HEK293 (cell line): Measurements from ENCODE around the gene PTH2R.

Experiments used
- CTCF ChIA-PET: fragments of 350-600 bp; formaldehyde crosslinking; extraction: SDS; loops from one replicate; lab custom pipeline; 2021; ENCODE audit warnings: antibody characterized with exemption; lab: Yijun Ruan, JAX
- POLR2A ChIA-PET: fragments of 300-600 bp; formaldehyde crosslinking; extraction: SDS; loops from one replicate; lab custom pipeline; 2020; ENCODE audit warnings: antibody characterized with exemption, inconsistent platforms; lab: Yijun Ruan, JAX
- H3K27ac ChIP-seq: fragments of 200-500 bp; sonication (Bioruptor generic); 2 replicates; pipeline ENCODE4 v1.5.1; 2014; ENCODE audit warnings: low read depth, low read length, control low read depth, inconsistent platforms; ENCODE audit errors: extremely low read depth
- H3K36me3 ChIP-seq, 2 experiments: fragments of 200-500 bp in 1 of 2; sonication (Bioruptor generic) in 1 of 2; 1 replicate in 1 of 2; 2 replicates in 1 of 2; pipeline ENCODE4 v1.5.1; 2014 to 2017; ENCODE audit warnings: inconsistent platforms in 2 of 2, low read length in 2 of 2; ENCODE audit not compliant: control insufficient read depth in 2 of 2, insufficient read depth in 1 of 2
- H3K4me1 ChIP-seq: fragments of 200-500 bp; sonication (Bioruptor generic); 2 replicates; pipeline ENCODE4 v1.5.1; 2014; ENCODE audit warnings: mild to moderate bottlenecking, low read length, inconsistent platforms; ENCODE audit not compliant: control insufficient read depth, insufficient read depth
- H3K4me3 ChIP-seq: 2 replicates; pipeline ENCODE4 v1.5.1; 2011; ENCODE audit warnings: low read depth, mild to moderate bottlenecking, control low read depth, low read length, moderate library complexity
- H3K9me3 ChIP-seq: fragments of 200-500 bp; sonication (Bioruptor generic); 2 replicates; pipeline ENCODE4 v1.5.1; 2014; ENCODE audit warnings: low read depth, low read length, inconsistent platforms; ENCODE audit not compliant: control insufficient read depth, insufficient read depth
- EGR2 ChIP-seq: fragments of 450-650 bp; formaldehyde crosslinking; IDR thresholded peaks from 2 replicates; pipeline ENCODE4 v1.5.1; 2016; ENCODE audit warnings: low read depth, missing biosample characterization, missing genetic modification characterization
- GFI1B ChIP-seq: fragments of 450-650 bp; formaldehyde crosslinking; IDR thresholded peaks from 2 replicates; pipeline ENCODE4 v1.5.1; 2016; ENCODE audit warnings: missing biosample characterization, missing genetic modification characterization
- HOXA7 ChIP-seq: sonication (generic); formaldehyde crosslinking; IDR thresholded peaks from 2 replicates; pipeline ENCODE4 v1.8.1; 2022; ENCODE audit warnings: missing genetic modification reagents, borderline replicate concordance
- KLF1 ChIP-seq: fragments of 450-650 bp; formaldehyde crosslinking; IDR thresholded peaks from 2 replicates; pipeline ENCODE4 v1.5.1; 2016; ENCODE audit warnings: missing biosample characterization, missing genetic modification characterization
- RBAK ChIP-seq: fragments of 450-650 bp; formaldehyde crosslinking; IDR thresholded peaks from 2 replicates; pipeline ENCODE4 v1.5.1; 2016; ENCODE audit warnings: missing biosample characterization, missing genetic modification characterization
- SCRT1 ChIP-seq: fragments of 450-650 bp; formaldehyde crosslinking; IDR thresholded peaks from 2 replicates; pipeline ENCODE4 v1.5.1; 2016; ENCODE audit warnings: missing biosample characterization, missing genetic modification characterization, borderline replicate concordance
- WT1 ChIP-seq: fragments of 450-650 bp; formaldehyde crosslinking; IDR thresholded peaks from 2 replicates; pipeline ENCODE4 v1.5.1; 2016; ENCODE audit warnings: missing biosample characterization, missing genetic modification characterization
- ZBTB8A ChIP-seq: fragments of 450-650 bp; formaldehyde crosslinking; IDR thresholded peaks from 2 replicates; pipeline ENCODE4 v1.5.1; 2016; ENCODE audit warnings: missing biosample characterization, missing genetic modification characterization
- ZFP3 ChIP-seq: fragments of 450-650 bp; formaldehyde crosslinking; IDR thresholded peaks from 2 replicates; pipeline ENCODE4 v1.5.1; 2016; ENCODE audit warnings: low read depth, missing biosample characterization, missing genetic modification characterization
- ZNF174 ChIP-seq: fragments of 450-650 bp; formaldehyde crosslinking; IDR thresholded peaks from 2 replicates; pipeline ENCODE4 v1.5.0; 2017; ENCODE audit warnings: missing biosample characterization, mild to moderate bottlenecking, missing genetic modification characterization
- ZNF211 ChIP-seq: fragments of 450-650 bp; formaldehyde crosslinking; IDR thresholded peaks from 2 replicates; pipeline ENCODE4 v1.5.1; 2016; ENCODE audit warnings: low read depth, missing biosample characterization, missing genetic modification characterization
- ZNF248 ChIP-seq: fragments of 450-650 bp; formaldehyde crosslinking; IDR thresholded peaks from 2 replicates; pipeline ENCODE4 v1.5.1; 2017; ENCODE audit warnings: missing biosample characterization, missing genetic modification characterization
- ZNF302 ChIP-seq: fragments of 450-650 bp; formaldehyde crosslinking; IDR thresholded peaks from 2 replicates; pipeline ENCODE4 v1.5.1; 2016; ENCODE audit warnings: missing biosample characterization, missing genetic modification characterization, low read depth
- ZNF324 ChIP-seq: fragments of 450-650 bp; formaldehyde crosslinking; IDR thresholded peaks from 2 replicates; pipeline ENCODE4 v1.5.1; 2016; ENCODE audit warnings: missing biosample characterization, missing genetic modification characterization
- ZNF391 ChIP-seq: fragments of 450-650 bp; formaldehyde crosslinking; IDR thresholded peaks from 2 replicates; pipeline ENCODE4 v1.5.1; 2016; ENCODE audit warnings: low read depth, missing biosample characterization, missing genetic modification characterization, borderline replicate concordance
- ZNF394 ChIP-seq: fragments of 450-650 bp; formaldehyde crosslinking; IDR thresholded peaks from 2 replicates; pipeline ENCODE4 v1.5.1; 2016; ENCODE audit warnings: missing biosample characterization, missing genetic modification characterization, mild to moderate bottlenecking, moderate library complexity, borderline replicate concordance
- ZNF560 ChIP-seq: fragments of 450-650 bp; formaldehyde crosslinking; IDR thresholded peaks from 2 replicates; pipeline ENCODE4 v1.5.1; 2017; ENCODE audit warnings: missing biosample characterization, missing genetic modification characterization, borderline replicate concordance
- ZNF585B ChIP-seq: fragments of 450-650 bp; formaldehyde crosslinking; IDR thresholded peaks from 2 replicates; pipeline ENCODE4 v1.5.1; 2016; ENCODE audit warnings: missing biosample characterization, missing genetic modification characterization
- ZNF629 ChIP-seq: fragments of 450-650 bp; formaldehyde crosslinking; IDR thresholded peaks from 2 replicates; pipeline ENCODE4 v1.5.1; 2017; ENCODE audit warnings: missing biosample characterization, missing genetic modification characterization
- ZXDB ChIP-seq: fragments of 450-650 bp; formaldehyde crosslinking; IDR thresholded peaks from 2 replicates; pipeline ENCODE4 v1.5.1; 2016; ENCODE audit warnings: missing biosample characterization, missing genetic modification characterization
- TF ChIP-seq, protein P1 (sequence below): fragments of 450-650 bp; formaldehyde crosslinking; IDR thresholded peaks from 2 replicates; pipeline ENCODE4 v1.5.1; 2016; ENCODE audit warnings: missing biosample characterization, missing genetic modification characterization
- TF ChIP-seq, protein P2 (sequence below): fragments of 450-650 bp; formaldehyde crosslinking; IDR thresholded peaks from 2 replicates; pipeline ENCODE4 v1.5.1; 2016; ENCODE audit warnings: missing biosample characterization, missing genetic modification characterization, borderline replicate concordance
- TF ChIP-seq, protein P3 (sequence below): fragments of 450-650 bp; formaldehyde crosslinking; IDR thresholded peaks from 2 replicates; pipeline ENCODE4 v1.5.1; 2016; ENCODE audit warnings: missing biosample characterization, missing genetic modification characterization
- TF ChIP-seq, protein P4 (sequence below): fragments of 450-650 bp; formaldehyde crosslinking; IDR thresholded peaks from 2 replicates; pipeline ENCODE4 v1.5.1; 2016; ENCODE audit warnings: missing biosample characterization, missing genetic modification characterization
- TF ChIP-seq, protein P5 (sequence below): fragments of 450-650 bp; formaldehyde crosslinking; IDR thresholded peaks from 2 replicates; pipeline ENCODE4 v1.5.1; 2016; ENCODE audit warnings: missing biosample characterization, missing genetic modification characterization

PTH2R gene

DNA sequence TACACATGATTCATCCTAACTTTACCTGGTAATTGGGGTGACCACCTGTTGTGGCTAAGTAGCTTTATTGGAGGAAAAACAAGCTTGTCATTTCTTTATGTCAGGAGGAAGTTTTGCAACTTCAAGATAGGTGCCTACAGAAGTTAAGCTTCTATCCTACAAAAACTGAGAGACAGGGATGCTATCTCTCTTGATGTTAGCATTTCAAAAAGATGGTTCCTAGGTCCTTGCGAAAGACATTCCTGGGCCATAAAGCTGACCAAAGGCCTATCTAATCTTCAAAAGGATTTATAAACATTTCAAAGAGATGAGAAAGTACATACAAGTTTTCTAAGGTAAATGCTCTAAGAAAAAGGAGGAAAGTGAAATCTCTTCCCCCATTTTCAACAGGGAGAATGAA is 61.0 kb downstream of the PTH2R start (continued):
- TF ChIP-seq, protein P1, sequence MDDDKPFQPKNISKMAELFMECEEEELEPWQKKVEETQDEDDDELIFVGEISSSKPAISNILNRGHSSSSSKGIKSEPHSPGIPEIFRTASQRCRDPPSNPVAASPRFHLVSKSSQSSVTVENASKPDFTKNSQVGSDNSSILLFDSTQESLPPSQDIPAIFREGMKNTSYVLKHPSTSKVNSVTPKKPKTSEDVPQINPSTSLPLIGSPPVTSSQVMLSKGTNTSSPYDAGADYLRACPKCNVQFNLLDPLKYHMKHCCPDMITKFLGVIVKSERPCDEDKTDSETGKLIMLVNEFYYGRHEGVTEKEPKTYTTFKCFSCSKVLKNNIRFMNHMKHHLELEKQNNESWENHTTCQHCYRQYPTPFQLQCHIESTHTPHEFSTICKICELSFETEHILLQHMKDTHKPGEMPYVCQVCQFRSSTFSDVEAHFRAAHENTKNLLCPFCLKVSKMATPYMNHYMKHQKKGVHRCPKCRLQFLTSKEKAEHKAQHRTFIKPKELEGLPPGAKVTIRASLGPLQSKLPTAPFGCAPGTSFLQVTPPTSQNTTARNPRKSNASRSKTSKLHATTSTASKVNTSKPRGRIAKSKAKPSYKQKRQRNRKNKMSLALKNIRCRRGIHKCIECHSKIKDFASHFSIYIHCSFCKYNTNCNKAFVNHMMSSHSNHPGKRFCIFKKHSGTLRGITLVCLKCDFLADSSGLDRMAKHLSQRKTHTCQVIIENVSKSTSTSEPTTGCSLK (tag by site-specific recombination): no peak
- TF ChIP-seq, protein P2, sequence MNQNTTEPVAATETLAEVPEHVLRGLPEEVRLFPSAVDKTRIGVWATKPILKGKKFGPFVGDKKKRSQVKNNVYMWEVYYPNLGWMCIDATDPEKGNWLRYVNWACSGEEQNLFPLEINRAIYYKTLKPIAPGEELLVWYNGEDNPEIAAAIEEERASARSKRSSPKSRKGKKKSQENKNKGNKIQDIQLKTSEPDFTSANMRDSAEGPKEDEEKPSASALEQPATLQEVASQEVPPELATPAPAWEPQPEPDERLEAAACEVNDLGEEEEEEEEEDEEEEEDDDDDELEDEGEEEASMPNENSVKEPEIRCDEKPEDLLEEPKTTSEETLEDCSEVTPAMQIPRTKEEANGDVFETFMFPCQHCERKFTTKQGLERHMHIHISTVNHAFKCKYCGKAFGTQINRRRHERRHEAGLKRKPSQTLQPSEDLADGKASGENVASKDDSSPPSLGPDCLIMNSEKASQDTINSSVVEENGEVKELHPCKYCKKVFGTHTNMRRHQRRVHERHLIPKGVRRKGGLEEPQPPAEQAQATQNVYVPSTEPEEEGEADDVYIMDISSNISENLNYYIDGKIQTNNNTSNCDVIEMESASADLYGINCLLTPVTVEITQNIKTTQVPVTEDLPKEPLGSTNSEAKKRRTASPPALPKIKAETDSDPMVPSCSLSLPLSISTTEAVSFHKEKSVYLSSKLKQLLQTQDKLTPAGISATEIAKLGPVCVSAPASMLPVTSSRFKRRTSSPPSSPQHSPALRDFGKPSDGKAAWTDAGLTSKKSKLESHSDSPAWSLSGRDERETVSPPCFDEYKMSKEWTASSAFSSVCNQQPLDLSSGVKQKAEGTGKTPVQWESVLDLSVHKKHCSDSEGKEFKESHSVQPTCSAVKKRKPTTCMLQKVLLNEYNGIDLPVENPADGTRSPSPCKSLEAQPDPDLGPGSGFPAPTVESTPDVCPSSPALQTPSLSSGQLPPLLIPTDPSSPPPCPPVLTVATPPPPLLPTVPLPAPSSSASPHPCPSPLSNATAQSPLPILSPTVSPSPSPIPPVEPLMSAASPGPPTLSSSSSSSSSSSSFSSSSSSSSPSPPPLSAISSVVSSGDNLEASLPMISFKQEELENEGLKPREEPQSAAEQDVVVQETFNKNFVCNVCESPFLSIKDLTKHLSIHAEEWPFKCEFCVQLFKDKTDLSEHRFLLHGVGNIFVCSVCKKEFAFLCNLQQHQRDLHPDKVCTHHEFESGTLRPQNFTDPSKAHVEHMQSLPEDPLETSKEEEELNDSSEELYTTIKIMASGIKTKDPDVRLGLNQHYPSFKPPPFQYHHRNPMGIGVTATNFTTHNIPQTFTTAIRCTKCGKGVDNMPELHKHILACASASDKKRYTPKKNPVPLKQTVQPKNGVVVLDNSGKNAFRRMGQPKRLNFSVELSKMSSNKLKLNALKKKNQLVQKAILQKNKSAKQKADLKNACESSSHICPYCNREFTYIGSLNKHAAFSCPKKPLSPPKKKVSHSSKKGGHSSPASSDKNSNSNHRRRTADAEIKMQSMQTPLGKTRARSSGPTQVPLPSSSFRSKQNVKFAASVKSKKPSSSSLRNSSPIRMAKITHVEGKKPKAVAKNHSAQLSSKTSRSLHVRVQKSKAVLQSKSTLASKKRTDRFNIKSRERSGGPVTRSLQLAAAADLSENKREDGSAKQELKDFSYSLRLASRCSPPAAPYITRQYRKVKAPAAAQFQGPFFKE (tag by site-specific recombination): no peak
- TF ChIP-seq ZNF560 (tag by site-specific recombination) (no peak), ZXDB (no peak), ZNF629 (no peak), SCRT1 (tag by site-specific recombination) (no peak), RBAK (no peak), ZNF391 (no peak), ZNF174 (tag by site-specific recombination) (no peak), GFI1B (tag by site-specific recombination) (no peak), EGR2 (no peak), HOXA7 (CRISPR knock-in tag) (no peak)
- TF ChIP-seq, protein P3, sequence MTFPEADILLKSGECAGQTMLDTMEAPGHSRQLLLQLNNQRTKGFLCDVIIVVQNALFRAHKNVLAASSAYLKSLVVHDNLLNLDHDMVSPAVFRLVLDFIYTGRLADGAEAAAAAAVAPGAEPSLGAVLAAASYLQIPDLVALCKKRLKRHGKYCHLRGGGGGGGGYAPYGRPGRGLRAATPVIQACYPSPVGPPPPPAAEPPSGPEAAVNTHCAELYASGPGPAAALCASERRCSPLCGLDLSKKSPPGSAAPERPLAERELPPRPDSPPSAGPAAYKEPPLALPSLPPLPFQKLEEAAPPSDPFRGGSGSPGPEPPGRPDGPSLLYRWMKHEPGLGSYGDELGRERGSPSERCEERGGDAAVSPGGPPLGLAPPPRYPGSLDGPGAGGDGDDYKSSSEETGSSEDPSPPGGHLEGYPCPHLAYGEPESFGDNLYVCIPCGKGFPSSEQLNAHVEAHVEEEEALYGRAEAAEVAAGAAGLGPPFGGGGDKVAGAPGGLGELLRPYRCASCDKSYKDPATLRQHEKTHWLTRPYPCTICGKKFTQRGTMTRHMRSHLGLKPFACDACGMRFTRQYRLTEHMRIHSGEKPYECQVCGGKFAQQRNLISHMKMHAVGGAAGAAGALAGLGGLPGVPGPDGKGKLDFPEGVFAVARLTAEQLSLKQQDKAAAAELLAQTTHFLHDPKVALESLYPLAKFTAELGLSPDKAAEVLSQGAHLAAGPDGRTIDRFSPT (tag by site-specific recombination): no peak

DNA sequence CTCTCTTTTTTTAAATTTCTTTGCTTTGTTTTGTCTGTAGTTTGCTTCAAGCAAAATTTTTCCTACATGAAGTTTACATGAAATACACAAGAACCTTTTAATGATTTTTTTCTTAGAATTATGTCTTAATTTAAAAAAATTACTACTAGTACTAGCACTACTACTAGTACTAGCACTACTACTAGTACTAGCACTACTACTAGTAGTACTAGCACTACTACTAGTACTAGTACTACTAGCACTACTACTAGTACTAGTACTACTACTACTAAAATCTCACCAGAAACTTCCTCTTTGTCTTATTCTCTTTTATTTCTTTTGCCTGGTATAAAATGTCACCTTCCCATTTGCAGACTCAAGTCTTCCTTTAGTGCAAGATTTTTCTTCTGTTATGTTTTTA is 71.1 kb downstream of the PTH2R start:
- POLR2A ChIA-PET: no interaction called here
- CTCF ChIA-PET: no interaction called here
- Histone ChIP-seq H3K4me1 (no peaks in the 10 kb centered on the region), H3K27ac (no peak overlapping the region), H3K36me3 (no peaks in the 10 kb centered on the region), H3K4me3 (no peak overlapping the region), H3K9me3 (no peaks in the 10 kb centered on the region)
- no peak for TF ChIP-seq WT1 (tag by site-specific recombination)
- no peak for TF ChIP-seq ZNF394 (tag by site-specific recombination)
- no peak for TF ChIP-seq ZNF585B (tag by site-specific recombination)
- no peak for TF ChIP-seq ZNF248 (tag by site-specific recombination)
- no peak for TF ChIP-seq ZNF174 (tag by site-specific recombination)
- TF ChIP-seq ZFP3 (tag by site-specific recombination): no peak
- TF ChIP-seq ZBTB8A (tag by site-specific recombination): no peak
- TF ChIP-seq ZNF302 (tag by site-specific recombination): no peak
- no peak for TF ChIP-seq ZNF324 (tag by site-specific recombination)
- no peak for TF ChIP-seq ZNF211 (tag by site-specific recombination)
- no peak for TF ChIP-seq KLF1 (tag by site-specific recombination)
- TF ChIP-seq, protein P4, sequence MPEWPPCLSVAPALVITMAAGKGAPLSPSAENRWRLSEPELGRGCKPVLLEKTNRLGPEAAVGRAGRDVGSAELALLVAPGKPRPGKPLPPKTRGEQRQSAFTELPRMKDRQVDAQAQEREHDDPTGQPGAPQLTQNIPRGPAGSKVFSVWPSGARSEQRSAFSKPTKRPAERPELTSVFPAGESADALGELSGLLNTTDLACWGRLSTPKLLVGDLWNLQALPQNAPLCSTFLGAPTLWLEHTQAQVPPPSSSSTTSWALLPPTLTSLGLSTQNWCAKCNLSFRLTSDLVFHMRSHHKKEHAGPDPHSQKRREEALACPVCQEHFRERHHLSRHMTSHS (tag by site-specific recombination): no peak
- TF ChIP-seq, protein P5, sequence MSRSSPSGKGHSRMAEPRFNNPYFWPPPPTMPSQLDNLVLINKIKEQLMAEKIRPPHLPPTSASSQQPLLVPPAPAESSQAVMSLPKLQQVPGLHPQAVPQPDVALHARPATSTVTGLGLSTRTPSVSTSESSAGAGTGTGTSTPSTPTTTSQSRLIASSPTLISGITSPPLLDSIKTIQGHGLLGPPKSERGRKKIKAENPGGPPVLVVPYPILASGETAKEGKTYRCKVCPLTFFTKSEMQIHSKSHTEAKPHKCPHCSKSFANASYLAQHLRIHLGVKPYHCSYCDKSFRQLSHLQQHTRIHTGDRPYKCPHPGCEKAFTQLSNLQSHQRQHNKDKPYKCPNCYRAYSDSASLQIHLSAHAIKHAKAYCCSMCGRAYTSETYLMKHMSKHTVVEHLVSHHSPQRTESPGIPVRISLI (tag by site-specific recombination): no peak
